Measurements from ENCODE around the gene REV3L. TPM values are rescaled to one million over a fixed set of nuclear protein-coding genes. Genes with fewer than 3 reads are reported as not detected.

REV3L gene
- total and polyA plus RNA-seq, 2 of the 13 experiments (the other 11 are each of a cell fraction or from before 2014, with no cell fraction given) = 12.8 to 31.3 TPM

- Histone ChIP-seq H3K9me3 (ENCODE audit: low read length) (no peaks in the 10 kb centered on the region), H3K4me2 (ENCODE audit: low read depth, low read length) (no peak overlapping the region), H2AFZ (ENCODE audit: low read length) (no peak overlapping the region), H4K20me1 (ENCODE audit: insufficient read depth, low read length) (no peaks in the 10 kb centered on the region), H3K4me3 (replicated peaks in 1 of 3; ENCODE audit: insufficient read depth in 1 of 3, low read depth in 2 of 3, low read length in 3 of 3) (no peak overlapping the region), H3K27me3 (ENCODE audit: control insufficient read depth in 1 of 2, insufficient read depth in 2 of 2, low read length in 2 of 2) (no peaks in the 10 kb centered on the region), H3K9ac (ENCODE audit: insufficient read depth, low read depth, low read length) (no peak overlapping the region), H3K27ac (ENCODE audit: extremely low read length, insufficient read depth, low read length) (no peak overlapping the region), H3K4me1 (ENCODE audit: insufficient read depth, low read length) (peaks cover 39% of the 10 kb centered on the region), H3K36me3 (replicated peaks in 1 of 2; ENCODE audit: control insufficient read depth in 1 of 2, insufficient read depth in 2 of 2, low read length in 2 of 2) (no peaks in the 10 kb centered on the region), H3K79me2 (ENCODE audit: insufficient read depth, low read length) (peaks cover 3% of the 10 kb centered on the region)
- ATAC-seq (no peak), FAIRE-seq (no peak), DNase-seq (ENCODE audit: low spot score) (no peak)
- WGBS (ENCODE audit: low lambda C conversion rate) = 92% methylated on average over 6 of the region's 6 CpGs
- no peak for TF ChIP-seq ATRX (CRISPR knock-in tag; IDR thresholded peaks at IDR 0.05; ENCODE audit: borderline replicate concordance)
- peak; percentile 85 for TF ChIP-seq ZNF770 (CRISPR knock-in tag; IDR thresholded peaks at IDR 0.05)
- intact Hi-C loops (cut with micrococcal nuclease; ENCODE audit: unreplicated experiment) = loop anchor here (5.0 kb wide), 1 partner anchor 167 kb away; the partner anchor contains the start of gene SLC16A10
- no TSS peak for BruUV-seq (replicated peaks)
- in situ Hi-C loops (cut with HindIII; ENCODE audit: extremely low pct_ligation_motif_present, low pct_unique_long_range_greater_than_20kb) = no loop called here
- POLR2A ChIA-PET = no interaction called here
- CTCF ChIA-PET (ENCODE audit: low intra/inter-chr PET ratio, low total read pairs) = no interaction called here
These were observed 228.2 kb downstream of the REV3L start for GRCh38 chr6:111254779-111255166.

- peak in 1 of 2 experiments; percentile 49; a peak in 3 of 4 replicates for TF ChIP-seq MAFK (conservative IDR thresholded peaks at IDR 0.05 in 1 of 2, IDR thresholded peaks at IDR 0.05 in 1 of 2; ENCODE audit: low read length in 2 of 2)
- TF ChIP-seq HNRNPLL (IDR thresholded peaks at IDR 0.05; ENCODE audit: low read depth, low read length, poor library complexity, severe bottlenecking) = no peak
- no peak for TF ChIP-seq KLF6 (CRISPR knock-in tag; IDR thresholded peaks at IDR 0.05)
- ATAC-seq (no peak), FAIRE-seq (no peak), DNase-seq (ENCODE audit: low spot score) (no peak)
- intact Hi-C loops (cut with micrococcal nuclease; ENCODE audit: unreplicated experiment) = no loop called here
- H3K79me2 ChIP-seq (ENCODE audit: insufficient read depth, low read length) = no peaks in the 10 kb centered on the region
- no peak overlapping the region for H3K9ac ChIP-seq (ENCODE audit: insufficient read depth, low read depth, low read length)
- H3K27ac ChIP-seq (ENCODE audit: extremely low read length, insufficient read depth, low read length) = no peak overlapping the region
- H3K4me3 ChIP-seq (replicated peaks in 1 of 3; ENCODE audit: insufficient read depth in 1 of 3, low read depth in 2 of 3, low read length in 3 of 3) = no peak overlapping the region
- H3K9me3 ChIP-seq (ENCODE audit: low read length) = no peaks in the 10 kb centered on the region
- ChIA-PET CTCF (ENCODE audit: low intra/inter-chr PET ratio, low total read pairs) (no interaction called here), POLR2A (no interaction called here)
- no peaks in the 10 kb centered on the region for H3K36me3 ChIP-seq (replicated peaks in 1 of 2; ENCODE audit: control insufficient read depth in 1 of 2, insufficient read depth in 2 of 2, low read length in 2 of 2)
- H3K4me2 ChIP-seq (ENCODE audit: low read depth, low read length) = no peak overlapping the region
- BruUV-seq (replicated peaks) = no TSS peak
- WGBS (ENCODE audit: low lambda C conversion rate) = 64% methylated on average over 9 of the region's 9 CpGs
- H3K27me3 ChIP-seq (ENCODE audit: control insufficient read depth in 1 of 2, insufficient read depth in 2 of 2, low read length in 2 of 2) = no peaks in the 10 kb centered on the region
- no peak overlapping the region for H2AFZ ChIP-seq (ENCODE audit: low read length)
- peaks cover 39% of the 10 kb centered on the region for H3K4me1 ChIP-seq (ENCODE audit: insufficient read depth, low read length)
- H4K20me1 ChIP-seq (ENCODE audit: insufficient read depth, low read length) = no peaks in the 10 kb centered on the region
- in situ Hi-C loops (cut with HindIII; ENCODE audit: extremely low pct_ligation_motif_present, low pct_unique_long_range_greater_than_20kb) = no loop called here
These were observed 228.8 kb downstream of the REV3L start for GRCh38 chr6:111254004-111254778.

All from HepG2 (cell line).